ENCODE results near the gene CD55.

CD55 gene

DNA sequence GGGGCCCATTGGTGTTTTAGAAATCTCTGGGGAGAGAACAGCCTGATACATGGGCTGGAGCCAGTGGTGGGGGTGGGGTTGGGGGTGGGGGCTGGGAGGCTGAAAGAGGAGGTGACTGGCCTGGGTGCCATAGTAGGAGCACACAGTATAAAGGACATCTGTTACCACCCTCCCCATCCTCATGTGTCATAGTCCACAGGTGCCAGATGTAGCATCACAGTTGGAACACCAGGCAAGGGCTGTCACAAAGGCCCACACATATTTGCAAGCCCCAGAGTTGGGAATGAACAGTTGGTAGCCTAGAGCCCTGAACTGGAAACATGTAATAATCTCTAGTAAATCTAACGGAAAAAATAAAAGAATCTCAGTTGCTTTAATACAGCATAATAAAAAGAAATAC is 77.5 kb downstream of the CD55 start:
- DNase-seq (ENCODE audit: low read depth, low spot score) = no peak
- no peaks in the 10 kb centered on the region for H3K9me3 ChIP-seq (ENCODE audit: low read depth, low read length)
- no peaks in the 10 kb centered on the region for H3K36me3 ChIP-seq (ENCODE audit: insufficient read depth, low read length)
- no peak overlapping the region for H3K4me3 ChIP-seq
- H3K27ac ChIP-seq = no peak overlapping the region
- TF ChIP-seq EZH2 (IDR thresholded peaks at IDR 0.05) (no peak), FOXP2 (optimal IDR thresholded peaks at IDR 0.05; ENCODE audit: control extremely low read depth, extremely low read length, insufficient read depth) (no peak), POLR2AphosphoS5 (IDR thresholded peaks at IDR 0.05; ENCODE audit: borderline replicate concordance, low read depth, low read length) (no peak)
- H3K9ac ChIP-seq (ENCODE audit: insufficient read length) = no peak overlapping the region

DNA sequence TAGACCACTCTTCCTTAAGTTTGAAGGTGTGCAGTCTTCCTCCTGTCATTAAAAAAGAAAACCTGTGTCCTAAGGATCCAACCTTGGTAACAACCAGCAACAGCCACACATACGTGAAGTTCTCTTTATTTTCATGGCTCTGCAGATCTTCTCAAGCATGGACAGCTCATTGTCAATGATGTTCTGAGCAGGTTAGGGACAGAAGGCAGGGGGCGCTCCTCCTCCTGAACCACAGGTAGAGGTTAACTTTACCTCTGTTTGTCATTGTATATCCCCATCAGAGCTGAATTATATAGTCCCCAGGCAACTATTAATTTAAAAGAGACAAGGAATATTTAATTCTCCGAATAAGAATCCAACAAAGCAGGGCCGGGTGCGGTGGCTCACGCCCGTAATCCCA is 80.1 kb downstream of the CD55 start:
- no peak for DNase-seq (ENCODE audit: low read depth, low spot score)
- Histone ChIP-seq H3K36me3 (ENCODE audit: insufficient read depth, low read length) (no peaks in the 10 kb centered on the region), H3K4me3 (no peak overlapping the region), H3K27ac (no peak overlapping the region), H3K9ac (ENCODE audit: insufficient read length) (no peak overlapping the region), H3K9me3 (ENCODE audit: low read depth, low read length) (no peaks in the 10 kb centered on the region)
- TF ChIP-seq FOXP2 (optimal IDR thresholded peaks at IDR 0.05; ENCODE audit: control extremely low read depth, extremely low read length, insufficient read depth) = no peak
- no peak for TF ChIP-seq POLR2AphosphoS5 (IDR thresholded peaks at IDR 0.05; ENCODE audit: borderline replicate concordance, low read depth, low read length)
- TF ChIP-seq EZH2 (IDR thresholded peaks at IDR 0.05) = no peak

DNA sequence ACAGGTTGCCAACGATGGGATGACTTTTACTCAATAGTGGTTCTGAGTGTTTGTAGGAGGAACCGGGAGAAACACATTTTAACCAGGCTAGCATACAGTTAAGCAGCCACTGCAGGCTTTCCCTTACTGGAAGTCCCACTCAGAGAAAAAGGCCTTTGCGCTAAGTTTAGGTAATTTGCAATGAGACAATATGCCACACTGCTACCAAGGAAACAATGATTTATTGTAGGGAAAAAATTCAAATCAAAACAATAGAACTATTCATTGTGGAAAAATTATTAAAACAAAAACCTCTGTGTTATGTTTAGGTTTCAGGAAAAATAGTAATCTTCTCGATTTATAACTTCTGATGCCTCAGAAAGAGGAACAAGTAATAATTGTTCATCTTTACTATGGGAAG is 81.3 kb downstream of the CD55 start:
- Histone ChIP-seq H3K9me3 (ENCODE audit: low read depth, low read length) (no peaks in the 10 kb centered on the region), H3K4me3 (no peak overlapping the region), H3K27ac (no peak overlapping the region), H3K9ac (ENCODE audit: insufficient read length) (no peak overlapping the region), H3K36me3 (ENCODE audit: insufficient read depth, low read length) (no peaks in the 10 kb centered on the region)
- DNase-seq (ENCODE audit: low read depth, low spot score) = no peak
- TF ChIP-seq EZH2 (IDR thresholded peaks at IDR 0.05) = no peak
- no peak for TF ChIP-seq POLR2AphosphoS5 (IDR thresholded peaks at IDR 0.05; ENCODE audit: borderline replicate concordance, low read depth, low read length)
- no peak for TF ChIP-seq FOXP2 (optimal IDR thresholded peaks at IDR 0.05; ENCODE audit: control extremely low read depth, extremely low read length, insufficient read depth)

- H3K27ac ChIP-seq = no peak overlapping the region
- H3K9me3 ChIP-seq (ENCODE audit: low read depth, low read length) = no peaks in the 10 kb centered on the region
- H3K4me3 ChIP-seq = no peak overlapping the region
- peak; percentile 58 for DNase-seq (ENCODE audit: low read depth, low spot score)
- H3K36me3 ChIP-seq (ENCODE audit: insufficient read depth, low read length) = no peaks in the 10 kb centered on the region
- H3K9ac ChIP-seq (ENCODE audit: insufficient read length) = no peak overlapping the region
- no peak for TF ChIP-seq FOXP2 (optimal IDR thresholded peaks at IDR 0.05; ENCODE audit: control extremely low read depth, extremely low read length, insufficient read depth)
- TF ChIP-seq EZH2 (IDR thresholded peaks at IDR 0.05) = no peak
- TF ChIP-seq POLR2AphosphoS5 (IDR thresholded peaks at IDR 0.05; ENCODE audit: borderline replicate concordance, low read depth, low read length) = no peak
These were observed 83.5 kb downstream of the CD55 start for GRCh38 chr1:207404849-207405525.

- H3K27ac ChIP-seq = no peak overlapping the region
- TF ChIP-seq EZH2 (IDR thresholded peaks at IDR 0.05) = no peak
- no peak for TF ChIP-seq FOXP2 (optimal IDR thresholded peaks at IDR 0.05; ENCODE audit: control extremely low read depth, extremely low read length, insufficient read depth)
- TF ChIP-seq POLR2AphosphoS5 (IDR thresholded peaks at IDR 0.05; ENCODE audit: borderline replicate concordance, low read depth, low read length) = no peak
- H3K9me3 ChIP-seq (ENCODE audit: low read depth, low read length) = no peaks in the 10 kb centered on the region
- H3K9ac ChIP-seq (ENCODE audit: insufficient read length) = no peak overlapping the region
- no peaks in the 10 kb centered on the region for H3K36me3 ChIP-seq (ENCODE audit: insufficient read depth, low read length)
- no peak overlapping the region for H3K4me3 ChIP-seq
- DNase-seq (ENCODE audit: low read depth, low spot score) = no peak
These were observed 84.3 kb downstream of the CD55 start for GRCh38 chr1:207405814-207406213.

- no peak for TF ChIP-seq FOXP2 (optimal IDR thresholded peaks at IDR 0.05; ENCODE audit: control extremely low read depth, extremely low read length, insufficient read depth)
- no peak for TF ChIP-seq EZH2 (IDR thresholded peaks at IDR 0.05)
- TF ChIP-seq POLR2AphosphoS5 (IDR thresholded peaks at IDR 0.05; ENCODE audit: borderline replicate concordance, low read depth, low read length) = no peak
- no peak for DNase-seq (ENCODE audit: low read depth, low spot score)
- no peak overlapping the region for H3K4me3 ChIP-seq
- no peaks in the 10 kb centered on the region for H3K9me3 ChIP-seq (ENCODE audit: low read depth, low read length)
- no peak overlapping the region for H3K9ac ChIP-seq (ENCODE audit: insufficient read length)
- H3K36me3 ChIP-seq (ENCODE audit: insufficient read depth, low read length) = no peaks in the 10 kb centered on the region
- no peak overlapping the region for H3K27ac ChIP-seq
These were observed 86.3 kb downstream of the CD55 start for GRCh38 chr1:207407655-207408260.
